ENCODE results near the gene IL1RAPL2. TPM values are rescaled to one million over a fixed set of nuclear protein-coding genes. Genes with fewer than 3 reads are reported as not detected.

Gene IL1RAPL2
- total and polyA plus RNA-seq, 2 of the 8 experiments (the other 6 are each of a cell fraction or from before 2014, with no cell fraction given), result 0.20 to 1.3 TPM

- no peak overlapping the region for H2BK120ac ChIP-seq (replicated peaks; ENCODE audit: low read depth, low read length)
- H3K9me3 ChIP-seq (ENCODE audit: insufficient read depth in 2 of 2, low read depth in 1 of 2, low read length in 1 of 2), result no peaks in the 10 kb centered on the region
- H3K4me3 ChIP-seq (ENCODE audit: extremely low read depth in 1 of 4, insufficient read depth in 2 of 4, low read depth in 3 of 4, low read length in 4 of 4), result no peak overlapping the region
- CTCF ChIA-PET (ENCODE audit: partially characterized antibody), result interaction anchor here (0.6 to 2.9 kb wide), 2 partner anchors 8 to 1256 kb away, joined by 3 to 13 read pairs; no protein-coding TSS in a partner anchor
- H4K8ac ChIP-seq (ENCODE audit: extremely low read depth, insufficient read depth, low read length), result no peak overlapping the region
- H3K23ac ChIP-seq (ENCODE audit: insufficient read length), result no peak overlapping the region
- no peaks in the 10 kb centered on the region for H3K79me1 ChIP-seq (ENCODE audit: low read depth, low read length)
- H4K5ac ChIP-seq (ENCODE audit: insufficient read length, low read depth, low read length), result no peak overlapping the region
- H3K18ac ChIP-seq (ENCODE audit: extremely low read depth, low read length), result no peak overlapping the region
- H3K23me2 ChIP-seq (ENCODE audit: low read depth, low read length), result peaks cover 6% of the 10 kb centered on the region; the same call in 1 of the 2 replicates
- no peak overlapping the region for H2AK5ac ChIP-seq (ENCODE audit: low read depth, low read length)
- H4K20me1 ChIP-seq (replicated peaks in 1 of 2; ENCODE audit: control insufficient read depth in 1 of 2, insufficient read depth in 2 of 2, low read length in 2 of 2), result no peaks in the 10 kb centered on the region
- peaks cover 0 to 2% (median 0%) of the 10 kb centered on the region in 4 experiments; a peak in 4 of 7 replicates for H3K4me1 ChIP-seq (replicated peaks in 1 of 4; ENCODE audit: control insufficient read depth in 3 of 4, insufficient read depth in 4 of 4, low read length in 3 of 4)
- WGBS, 2 experiments (ENCODE audit: extremely low coverage in 1 of 2, insufficient coverage in 1 of 2, insufficient read length in 1 of 2, insufficient replicate concordance in 2 of 2, low coverage in 1 of 2, low lambda C conversion rate in 2 of 2, missing lambda C conversion rate in 1 of 2), result 79% methylated on average over 4 of the region's 9 CpGs; no CpG with 5 or more reads in 1 of the 2 experiments
- H3K36me3 ChIP-seq (ENCODE audit: control insufficient read depth in 2 of 4, insufficient read depth in 4 of 4, low read length in 3 of 4), result no peaks in the 10 kb centered on the region
- no peak overlapping the region for H2AFZ ChIP-seq (ENCODE audit: low read length)
- no peak overlapping the region for H2BK20ac ChIP-seq (ENCODE audit: low read length)
- H2BK5ac ChIP-seq (ENCODE audit: low read depth, low read length), result no peak overlapping the region
- no peak overlapping the region for H3K27ac ChIP-seq (ENCODE audit: low read depth, low read length)
- no peak for TF ChIP-seq USF2 (IDR thresholded peaks at IDR 0.05; ENCODE audit: low read length)
- no peak for TF ChIP-seq GTF2F1 (IDR thresholded peaks at IDR 0.05; ENCODE audit: borderline replicate concordance, low read depth, low read length)
- no peak for TF ChIP-seq GABPA (IDR thresholded peaks at IDR 0.05; ENCODE audit: borderline replicate concordance, insufficient read depth, low read length)
- no peak for TF ChIP-seq CEBPB (IDR thresholded peaks at IDR 0.05; ENCODE audit: low read depth, low read length)
- TF ChIP-seq RBBP5 (IDR thresholded peaks at IDR 0.05; ENCODE audit: borderline replicate concordance, low read depth, low read length), result no peak
- TF ChIP-seq RFX5 (IDR thresholded peaks at IDR 0.05; ENCODE audit: borderline replicate concordance, low read depth, low read length), result no peak
- H3K56ac ChIP-seq (replicated peaks; ENCODE audit: insufficient read length, low read depth, low read length), result no peak overlapping the region
- H2BK12ac ChIP-seq (ENCODE audit: low read depth, low read length), result no peak overlapping the region
- H3K4me2 ChIP-seq (ENCODE audit: insufficient read depth in 1 of 2, low read depth in 2 of 2, low read length in 2 of 2), result peak overlapping the region in 1 of 2 experiments; percentile 79; a peak in 1 of 4 replicates
- POLR2A ChIA-PET (ENCODE audit: partially characterized antibody), result no interaction called here
- no peak overlapping the region for H3K14ac ChIP-seq (ENCODE audit: insufficient read length)
- no peak for FAIRE-seq
- H3K9ac ChIP-seq (replicated peaks in 1 of 4; ENCODE audit: extremely low read depth in 1 of 4, low read depth in 3 of 4, low read length in 3 of 4), result no peak overlapping the region
- no peak overlapping the region for H3K4ac ChIP-seq (replicated peaks; ENCODE audit: insufficient read length, low read depth, low read length)
- no peak overlapping the region for H2BK15ac ChIP-seq (ENCODE audit: low read length)
- no peaks in the 10 kb centered on the region for H3K79me2 ChIP-seq (ENCODE audit: control insufficient read depth in 1 of 2, insufficient read depth in 2 of 2, low read length in 2 of 2)
- DNase-seq (ENCODE audit: low read depth in 1 of 2, low spot score in 2 of 2), result no peak
- no peak overlapping the region for H4K91ac ChIP-seq (replicated peaks; ENCODE audit: insufficient read length, low read length)
- peaks cover 25 to 48% (median 39%) of the 10 kb centered on the region in 4 experiments for H3K27me3 ChIP-seq (replicated peaks in 1 of 4; ENCODE audit: control insufficient read depth in 3 of 4, extremely low read depth in 1 of 4, insufficient read depth in 3 of 4, low read length in 3 of 4)
Measured at GRCh38 chrX:104564335-104564734, 1.7 kb upstream of the IL1RAPL2 start.

Measured in H1 (cell line).